ENCODE results near the gene TMEM208. TPM values are rescaled to one million over a fixed set of nuclear protein-coding genes. Genes with fewer than 3 reads are reported as not detected.

Gene TMEM208
- total and polyA plus RNA-seq, 2 of the 13 experiments (the other 11 are each of a cell fraction or from before 2014, with no cell fraction given), result 58.8 to 72.9 TPM

- TF ChIP-seq ZSCAN5A (CRISPR knock-in tag; IDR thresholded peaks at IDR 0.05; ENCODE audit: borderline replicate concordance), result no peak
- TF ChIP-seq PAF1 (CRISPR knock-in tag; IDR thresholded peaks at IDR 0.05), result no peak
- TF ChIP-seq ZNF503 (CRISPR knock-in tag; IDR thresholded peaks at IDR 0.05), result no peak
- TF ChIP-seq MTF1 (CRISPR knock-in tag; IDR thresholded peaks at IDR 0.05), result no peak
- TF ChIP-seq SPEN (CRISPR knock-in tag; IDR thresholded peaks at IDR 0.05; ENCODE audit: low read depth), result no peak
- TF ChIP-seq BCL6 (CRISPR knock-in tag; IDR thresholded peaks at IDR 0.05), result no peak
- 0 out of 2 replicates have a peak, but pooled peaks have one; percentile 3 for TF ChIP-seq BHLHE40 (IDR thresholded peaks at IDR 0.05; ENCODE audit: low read length)
- 0 out of 2 replicates have a peak, but pooled peaks have one; percentile 20 for TF ChIP-seq ZNF430 (CRISPR knock-in tag; IDR thresholded peaks at IDR 0.05)
- no peak for TF ChIP-seq NBN (conservative IDR thresholded peaks at IDR 0.05)
- peak; percentile 57; the same call in 1 of the 2 replicates for TF ChIP-seq RAD21 (CRISPR knock-in tag; IDR thresholded peaks at IDR 0.05)
- TF ChIP-seq LCORL (IDR thresholded peaks at IDR 0.05), result no peak
- TF ChIP-seq LCORL (CRISPR knock-in tag; IDR thresholded peaks at IDR 0.05), result no peak
- TF ChIP-seq HNF1B (CRISPR knock-in tag; IDR thresholded peaks at IDR 0.05), result no peak
- TF ChIP-seq ZMYM2 (CRISPR knock-in tag; IDR thresholded peaks at IDR 0.05), result no peak
- TF ChIP-seq HMG20B (CRISPR knock-in tag; conservative IDR thresholded peaks at IDR 0.05), result no peak
- TF ChIP-seq ZKSCAN5 (CRISPR knock-in tag; IDR thresholded peaks at IDR 0.05), result no peak
- TF ChIP-seq HDAC2 (CRISPR knock-in tag; IDR thresholded peaks at IDR 0.05), result no peak
- no peak for TF ChIP-seq FOXK2 (IDR thresholded peaks at IDR 0.05)
- no peak for TF ChIP-seq XRCC5 (optimal IDR thresholded peaks at IDR 0.05; ENCODE audit: low read length)
- 0 out of 2 replicates have a peak, but pooled peaks have one; percentile 40 for TF ChIP-seq KLF15 (CRISPR knock-in tag; IDR thresholded peaks at IDR 0.05; ENCODE audit: borderline replicate concordance)
- no peak for TF ChIP-seq TCF12 (IDR thresholded peaks at IDR 0.05)
- no peak for TF ChIP-seq TCF12 (CRISPR knock-in tag; IDR thresholded peaks at IDR 0.05)
- no peak for TF ChIP-seq ZNF441 (CRISPR knock-in tag; IDR thresholded peaks at IDR 0.05; ENCODE audit: borderline replicate concordance)
- TF ChIP-seq IRF9 (CRISPR knock-in tag; IDR thresholded peaks at IDR 0.05; ENCODE audit: borderline replicate concordance), result no peak; the same call in 1 of the 2 replicates
- TF ChIP-seq SMYD3 (CRISPR knock-in tag; IDR thresholded peaks at IDR 0.05), result no peak
- TF ChIP-seq FLYWCH1 (CRISPR knock-in tag; IDR thresholded peaks at IDR 0.05), result no peak
- TF ChIP-seq FOXC1 (CRISPR knock-in tag; IDR thresholded peaks at IDR 0.05; ENCODE audit: borderline replicate concordance), result no peak
- TF ChIP-seq ZNF709 (CRISPR knock-in tag; IDR thresholded peaks at IDR 0.05), result no peak
Observed at GRCh38 chr16:67248401-67249177, 21.7 kb downstream of the TMEM208 start, which contains the start of gene SLC9A5 (continued).

Measured in HepG2 (cell line).